ACC112 (cell line): Measurements from ENCODE around the gene PDGFD.

Source experiments
- H2AFZ ChIP-seq: fragments of 200-600 bp; sonication (generic); one replicate; pipeline ENCODE4 v1.6.0; 2017; ENCODE audit warnings: antibody characterized with exemption, low read length; ENCODE audit not compliant: unreplicated experiment
- H3K27ac ChIP-seq: fragments of 200-600 bp; sonication (generic); 2 replicates; pipeline ENCODE4 v1.5.1; 2014; ENCODE audit warnings: low read depth, mild to moderate bottlenecking, antibody characterized with exemption, low read length, moderate library complexity
- H3K27me3 ChIP-seq: fragments of 200-600 bp; sonication (generic); 2 replicates; pipeline ENCODE4 v1.6.1; 2014; ENCODE audit warnings: mild to moderate bottlenecking, antibody characterized with exemption, low read length, moderate library complexity, mixed read lengths; ENCODE audit not compliant: insufficient read depth
- H3K36me3 ChIP-seq: fragments of 200-600 bp; sonication (generic); 2 replicates; pipeline ENCODE4 v1.6.1; 2016; ENCODE audit warnings: mild to moderate bottlenecking, antibody characterized with exemption, low read length, moderate library complexity, mixed read lengths; ENCODE audit not compliant: insufficient read depth
- H3K4me1 ChIP-seq: fragments of 200-600 bp; sonication (generic); one replicate; pipeline ENCODE4 v1.6.1; 2016; ENCODE audit warnings: low read length, mixed read lengths; ENCODE audit not compliant: insufficient read depth, unreplicated experiment, control insufficient read depth
- H3K4me3 ChIP-seq: fragments of 200-600 bp; sonication (generic); 2 replicates; pipeline ENCODE4 v1.5.1; 2014; ENCODE audit warnings: mild to moderate bottlenecking, low read depth, low read length
- H3K79me2 ChIP-seq: fragments of 200-600 bp; sonication (generic); one replicate; pipeline ENCODE4 v1.6.0; 2016; ENCODE audit warnings: low read length; ENCODE audit not compliant: control insufficient read depth, unreplicated experiment, insufficient read depth

The PDGFD gene

GRCh38 chr11:104164028-104164520 is at the start of gene PDGFD:
Gene PDGFD (minus strand): TSS chr11:104164147.
- Histone ChIP-seq H3K27me3 (no peaks in the 10 kb centered on the region), H2AFZ (peak within 1 kb of the TSS; percentile 88), H3K4me1 (no peaks in the 10 kb centered on the region), H3K36me3 (no peaks in the 10 kb centered on the region), H3K79me2 (no peaks in the 10 kb centered on the region), H3K27ac (no peak within 1 kb of the TSS), H3K4me3 (peak within 1 kb of the TSS; percentile 86)

- H3K36me3 ChIP-seq, result no peaks in the 10 kb centered on the region
- no peak overlapping the region for H3K4me3 ChIP-seq
- H3K4me1 ChIP-seq, result no peaks in the 10 kb centered on the region
- no peak overlapping the region for H2AFZ ChIP-seq
- no peak overlapping the region for H3K27ac ChIP-seq
- no peaks in the 10 kb centered on the region for H3K79me2 ChIP-seq
- H3K27me3 ChIP-seq, result no peaks in the 10 kb centered on the region
Observed at GRCh38 chr11:104206936-104207335, 43.0 kb upstream of the PDGFD start.

- no peak overlapping the region for H2AFZ ChIP-seq
Observed at GRCh38 chr11:104205838-104206237, 41.9 kb upstream of the PDGFD start.

GRCh38 chr11:104200688-104201087 is 36.7 kb upstream of the PDGFD start:
- Histone ChIP-seq H2AFZ (no peak overlapping the region), H3K4me1 (peaks cover 4% of the 10 kb centered on the region), H3K27me3 (0 out of 2 replicates have a peak, but pooled peaks cover 5% of the 10 kb centered on the region), H3K27ac (no peak overlapping the region), H3K36me3 (no peaks in the 10 kb centered on the region), H3K79me2 (no peaks in the 10 kb centered on the region), H3K4me3 (no peak overlapping the region)

More at GRCh38 chr11:104205838-104206237, 41.9 kb upstream of the PDGFD start:
- no peak overlapping the region for H3K27ac ChIP-seq
- H3K36me3 ChIP-seq, result no peaks in the 10 kb centered on the region
- H3K79me2 ChIP-seq, result no peaks in the 10 kb centered on the region
- no peaks in the 10 kb centered on the region for H3K4me1 ChIP-seq
- H3K4me3 ChIP-seq, result no peak overlapping the region
- 0 out of 2 replicates have a peak, but pooled peaks cover 5% of the 10 kb centered on the region for H3K27me3 ChIP-seq

- H3K4me1 ChIP-seq, result peaks cover 4% of the 10 kb centered on the region
- no peak overlapping the region for H2AFZ ChIP-seq
- H3K4me3 ChIP-seq, result no peak overlapping the region
- H3K27me3 ChIP-seq, result 0 out of 2 replicates have a peak, but pooled peaks cover 5% of the 10 kb centered on the region
- H3K79me2 ChIP-seq, result no peaks in the 10 kb centered on the region
- H3K36me3 ChIP-seq, result no peaks in the 10 kb centered on the region
- no peak overlapping the region for H3K27ac ChIP-seq
Observed at GRCh38 chr11:104199053-104199452, 35.1 kb upstream of the PDGFD start.

GRCh38 chr11:104198576-104198975 is 34.6 kb upstream of the PDGFD start:
- H2AFZ ChIP-seq, result no peak overlapping the region
- no peak overlapping the region for H3K4me3 ChIP-seq
- H3K36me3 ChIP-seq, result no peaks in the 10 kb centered on the region
- H3K79me2 ChIP-seq, result no peaks in the 10 kb centered on the region
- H3K27ac ChIP-seq, result no peak overlapping the region
- 0 out of 2 replicates have a peak, but pooled peaks cover 5% of the 10 kb centered on the region for H3K27me3 ChIP-seq
- H3K4me1 ChIP-seq, result peaks cover 4% of the 10 kb centered on the region

- Histone ChIP-seq H3K27ac (no peak overlapping the region), H3K79me2 (no peaks in the 10 kb centered on the region), H3K27me3 (no peaks in the 10 kb centered on the region), H2AFZ (no peak overlapping the region), H3K36me3 (no peaks in the 10 kb centered on the region), H3K4me1 (peaks cover 7% of the 10 kb centered on the region), H3K4me3 (no peak overlapping the region)
Observed at GRCh38 chr11:104191124-104191523, 27.2 kb upstream of the PDGFD start.

- Histone ChIP-seq H3K79me2 (no peaks in the 10 kb centered on the region), H3K36me3 (no peaks in the 10 kb centered on the region), H3K4me3 (no peak overlapping the region), H3K27ac (no peak overlapping the region), H3K27me3 (peaks cover 5% of the 10 kb centered on the region; the same call in 1 of the 2 replicates), H3K4me1 (no peaks in the 10 kb centered on the region), H2AFZ (no peak overlapping the region)
Observed at GRCh38 chr11:104183593-104183992, 19.6 kb upstream of the PDGFD start.

- Histone ChIP-seq H3K27ac (no peak overlapping the region), H3K79me2 (no peaks in the 10 kb centered on the region), H3K27me3 (peaks cover 24% of the 10 kb centered on the region), H2AFZ (no peak overlapping the region), H3K36me3 (no peaks in the 10 kb centered on the region), H3K4me1 (no peaks in the 10 kb centered on the region), H3K4me3 (no peak overlapping the region)
Observed at GRCh38 chr11:104175769-104176168, 11.8 kb upstream of the PDGFD start.

- Histone ChIP-seq H2AFZ (no peak overlapping the region), H3K36me3 (no peaks in the 10 kb centered on the region), H3K4me3 (no peak overlapping the region), H3K27ac (no peak overlapping the region), H3K4me1 (no peaks in the 10 kb centered on the region), H3K79me2 (no peaks in the 10 kb centered on the region), H3K27me3 (no peaks in the 10 kb centered on the region)
Observed at GRCh38 chr11:104169091-104169490, 5.1 kb upstream of the PDGFD start.

GRCh38 chr11:104165014-104165413 is 1.1 kb upstream of the PDGFD start:
- H3K4me3 ChIP-seq, result no peak overlapping the region
- H3K27ac ChIP-seq, result no peak overlapping the region
- no peaks in the 10 kb centered on the region for H3K27me3 ChIP-seq
- H3K4me1 ChIP-seq, result no peaks in the 10 kb centered on the region
- H3K79me2 ChIP-seq, result no peaks in the 10 kb centered on the region
- H2AFZ ChIP-seq, result no peak overlapping the region
- no peaks in the 10 kb centered on the region for H3K36me3 ChIP-seq
